GM12874 (cell line): ENCODE results near the gene MRPL14.

Source experiments
- CTCF ChIP-seq: IDR thresholded peaks from 2 replicates; pipeline ENCODE4 v1.5.1; 2011; ENCODE audit warnings: low read depth, mild to moderate bottlenecking, control low read depth, low read length, moderate library complexity; ENCODE audit not compliant: insufficient read depth

The MRPL14 gene

DNA sequence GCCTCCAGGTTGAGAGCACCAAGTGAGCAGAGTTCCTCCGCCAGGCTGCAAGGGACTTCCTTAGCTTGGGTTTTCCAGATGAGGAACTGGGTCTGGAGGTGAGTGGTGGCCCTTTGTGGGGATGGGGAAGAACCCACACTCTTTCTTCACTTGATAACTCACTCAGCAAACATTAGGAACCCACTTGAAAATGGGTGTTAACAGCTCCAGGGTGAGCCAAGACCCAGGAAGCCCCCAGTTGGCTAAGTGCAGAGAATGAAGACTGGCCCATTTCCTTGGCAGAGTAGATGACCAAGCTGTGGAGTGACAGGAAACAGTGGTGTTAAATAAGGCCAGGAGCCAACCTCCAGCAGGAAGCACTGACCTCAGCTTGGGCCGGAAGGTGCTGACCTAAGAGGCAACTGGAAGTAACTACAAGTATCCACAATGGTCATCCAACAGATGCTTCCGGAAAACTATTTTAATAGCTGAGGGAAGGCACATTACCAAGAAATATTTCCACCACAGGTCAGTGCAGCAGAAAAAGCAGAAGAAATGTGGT is 22.7 kb downstream of the MRPL14 start:
- TF ChIP-seq CTCF: no peak

- no peak for TF ChIP-seq CTCF
These were observed 24.7 kb downstream of the MRPL14 start for GRCh38 chr6:44102527-44102926.

- TF ChIP-seq CTCF: no peak
These were observed 25.4 kb downstream of the MRPL14 start for GRCh38 chr6:44101832-44102231.

DNA sequence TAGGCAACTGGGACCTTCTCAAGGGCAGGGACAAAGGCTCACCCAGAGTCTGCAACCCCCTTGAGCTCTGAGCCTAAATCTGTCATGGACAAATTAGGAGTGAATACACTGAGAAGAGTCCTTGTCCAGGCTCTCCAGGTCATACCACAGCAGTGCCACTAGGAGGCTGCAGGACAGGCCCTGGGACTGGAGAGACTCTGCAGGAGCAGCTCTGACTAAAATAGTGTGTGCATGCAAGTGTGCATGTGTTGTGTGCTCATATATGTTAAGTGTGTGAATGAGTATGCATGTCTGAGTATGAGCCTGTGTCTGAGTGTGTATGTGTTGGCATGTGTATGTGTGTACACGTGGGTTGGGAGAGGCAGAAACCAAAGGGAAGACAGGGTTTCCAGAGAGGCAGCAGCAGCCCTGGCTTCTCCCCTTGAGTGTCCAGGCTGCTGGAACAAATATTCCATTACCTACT is 27.1 kb downstream of the MRPL14 start:
- TF ChIP-seq CTCF: peak; percentile 58

- no peak for TF ChIP-seq CTCF
These were observed 28.1 kb downstream of the MRPL14 start for GRCh38 chr6:44099192-44099591.

DNA sequence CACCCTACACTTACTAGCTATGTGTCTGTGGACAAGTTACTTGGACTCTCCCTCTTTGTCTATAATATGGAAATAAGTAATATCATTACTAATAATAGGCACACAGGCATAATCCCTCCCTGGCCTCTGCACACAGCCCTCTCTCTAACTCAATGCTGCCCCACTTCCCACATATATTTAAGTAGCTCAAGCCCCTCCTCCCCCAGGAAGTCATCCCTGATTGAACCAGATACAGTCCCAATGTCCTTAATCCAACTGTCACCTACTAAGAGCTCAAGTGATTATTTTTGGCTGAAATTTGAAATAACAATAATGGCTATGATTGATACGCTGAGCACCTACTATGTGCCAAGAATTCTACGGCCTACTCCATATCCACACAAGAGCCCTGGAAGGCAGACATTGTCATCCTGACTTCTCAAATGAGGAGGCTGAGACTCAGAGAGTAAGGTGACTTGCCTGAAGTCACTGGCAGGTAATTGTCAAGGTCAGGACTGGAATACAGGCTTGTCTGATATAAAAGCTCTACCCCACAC is 29.4 kb downstream of the MRPL14 start:
- TF ChIP-seq CTCF: no peak

GRCh38 chr6:44096612-44097011 is 30.6 kb downstream of the MRPL14 start:
- peak; percentile 82 for TF ChIP-seq CTCF
